Mucosa of rectum (tissue), 2 donors: Measurements from ENCODE around the gene FSD1.
"Not testable (repeated sequence)": the region's sequence is repeated elsewhere in the genome, so short reads cannot be mapped to it uniquely, and the experiment has no call there.

Experiments used
- H3K27ac ChIP-seq, 2 donors: one replicate each; pipeline ENCODE4 v1.7.0; 2013; ENCODE audit warnings: inconsistent platforms in 2 of 2, low read depth in 2 of 2, low read length in 2 of 2
- H3K27me3 ChIP-seq, 2 donors: one replicate each; pipeline ENCODE4 v1.7.0; 2013; ENCODE audit warnings: low read length in 2 of 2; ENCODE audit not compliant: control insufficient read depth in 2 of 2, insufficient read depth in 2 of 2
- H3K36me3 ChIP-seq, 2 donors: one replicate each; pipeline ENCODE4 v1.7.0; 2013; ENCODE audit warnings: low read length in 2 of 2; ENCODE audit not compliant: control insufficient read depth in 2 of 2, insufficient read depth in 2 of 2
- H3K4me1 ChIP-seq, 2 donors: one replicate each; pipeline ENCODE4 v1.7.0; 2013; ENCODE audit warnings: low read length in 2 of 2, mild to moderate bottlenecking in 1 of 2; ENCODE audit not compliant: control insufficient read depth in 2 of 2, insufficient read depth in 2 of 2
- H3K4me3 ChIP-seq, 2 donors: one replicate each; pipeline ENCODE4 v1.7.0; 2013; ENCODE audit warnings: low read length in 2 of 2
- H3K9ac ChIP-seq, 2 donors: one replicate each; pipeline ENCODE4 v1.7.0; 2013; ENCODE audit warnings: low read length in 2 of 2, low read depth in 1 of 2, mild to moderate bottlenecking in 1 of 2
- H3K9me3 ChIP-seq, 2 donors: one replicate each; pipeline ENCODE4 v1.7.0; 2013; ENCODE audit warnings: low read length in 2 of 2; ENCODE audit not compliant: control insufficient read depth in 2 of 2
- donor health status: healthy.
- donor health status: Normal muscosa, but diverticular disease.

Gene FSD1

DNA sequence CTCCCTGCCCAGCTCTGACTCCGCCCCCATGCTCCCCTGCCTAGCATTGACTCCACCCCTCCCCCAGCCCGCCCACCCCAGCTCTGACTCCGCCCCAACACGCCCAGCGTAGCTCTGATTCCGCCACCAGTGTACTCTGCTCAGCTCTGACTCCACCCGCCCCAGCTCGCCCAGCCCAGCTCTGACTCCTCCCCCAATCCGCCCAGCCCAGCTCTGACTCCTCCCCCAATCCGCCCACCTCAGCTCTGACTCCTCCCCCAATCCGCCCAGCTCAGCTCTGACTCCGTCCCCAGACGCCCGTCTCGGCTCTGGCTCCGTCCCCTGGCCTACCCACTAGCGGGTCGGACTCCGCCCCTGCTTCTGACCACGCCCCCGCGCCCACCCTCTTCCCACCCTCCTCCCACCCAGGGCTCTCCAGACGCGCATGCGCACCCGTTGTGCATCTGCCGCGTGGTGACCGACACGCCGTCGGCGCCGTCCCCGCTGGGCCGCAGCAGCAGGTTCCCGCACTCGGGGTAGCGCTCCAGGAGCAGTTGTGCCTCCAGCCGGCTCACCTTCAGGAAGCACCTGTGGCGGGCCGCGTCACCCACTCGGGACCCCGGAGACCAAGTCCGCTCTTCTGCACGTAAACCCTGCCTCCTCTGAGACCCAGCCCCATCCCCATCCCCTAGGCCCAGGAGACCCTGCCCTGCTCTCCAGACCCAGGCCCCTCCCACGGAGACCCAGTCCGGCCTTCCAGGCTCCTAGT is 24.0 kb downstream of the FSD1 start:
- Histone ChIP-seq H3K4me3 (peak overlapping the region; percentile 44 to 67), H3K36me3 (peaks cover 8 to 11% of the 10 kb centered on the region in 2 donors), H3K9ac (no peak overlapping the region), H3K9me3 (no peaks in the 10 kb centered on the region), H3K27me3 (no peaks in the 10 kb centered on the region), H3K27ac (no peak overlapping the region), H3K4me1 (peaks cover 0 to 9% of the 10 kb centered on the region in 2 donors)

DNA sequence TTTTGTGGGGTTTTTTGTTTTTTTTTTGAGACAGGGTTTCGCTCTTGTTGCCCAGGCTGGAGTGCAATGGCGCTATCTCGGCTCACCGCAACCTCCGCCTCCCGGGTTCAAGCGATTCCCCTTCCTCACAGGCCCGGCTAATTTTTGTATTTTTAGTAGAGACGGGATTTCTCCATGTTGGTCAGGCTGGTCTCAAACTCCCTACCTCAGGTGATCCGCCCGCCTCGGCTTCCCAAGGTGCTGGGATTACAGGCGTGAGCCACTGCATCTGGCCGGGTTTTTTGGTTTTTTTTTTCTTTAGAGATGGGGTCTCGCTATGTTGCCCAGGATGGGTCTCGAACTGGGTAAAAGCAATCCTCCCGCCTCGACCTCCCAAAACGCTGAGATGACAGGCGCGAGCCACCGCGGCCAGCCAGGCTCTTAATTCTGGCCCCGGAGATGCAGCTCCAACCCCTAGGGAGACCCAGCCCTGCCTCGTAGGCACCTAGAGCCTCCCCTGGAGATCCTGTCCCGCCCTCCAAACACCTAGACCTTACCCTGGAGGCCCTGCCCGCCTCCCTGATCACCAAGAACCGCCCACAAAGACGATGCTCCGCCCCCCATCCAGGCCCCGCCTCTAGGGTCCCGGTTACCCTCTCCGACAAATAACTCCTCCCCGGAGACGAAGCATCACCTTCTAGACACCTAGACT is 24.7 kb downstream of the FSD1 start:
- H3K27ac ChIP-seq, H3K9me3 ChIP-seq, H3K9ac ChIP-seq, H3K4me1 ChIP-seq, H3K27me3 ChIP-seq: not testable (repeated sequence)
- H3K4me3 ChIP-seq = peak overlapping the region in 1 of 2 donors; percentile 55
- peaks cover 14 to 18% of the 10 kb centered on the region in 2 donors for H3K36me3 ChIP-seq

DNA sequence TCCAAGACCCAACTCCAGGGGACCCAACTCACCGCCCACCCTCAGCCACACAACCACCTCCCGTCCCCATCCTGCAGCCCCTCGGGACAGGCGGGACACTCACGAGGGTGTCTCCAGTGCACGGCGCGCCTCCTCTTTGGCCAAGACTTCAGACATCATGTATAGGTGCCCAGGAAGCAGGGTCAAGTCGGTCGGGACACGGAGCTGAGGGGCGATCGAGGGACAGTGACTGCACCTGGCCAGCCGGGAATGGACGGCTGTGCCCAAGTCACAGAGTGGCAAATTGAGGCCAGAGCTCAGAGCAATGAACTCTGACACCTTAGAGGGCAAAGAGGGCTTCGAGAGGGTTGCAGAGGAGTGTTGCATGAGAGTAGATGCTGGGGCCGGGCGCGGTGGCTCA is 25.5 kb downstream of the FSD1 start:
- Histone ChIP-seq H3K36me3 (peaks cover 18 to 19% of the 10 kb centered on the region in 2 donors), H3K27ac (no peak overlapping the region), H3K4me1 (peaks cover 0 to 9% of the 10 kb centered on the region in 2 donors), H3K27me3 (no peaks in the 10 kb centered on the region), H3K9ac (no peak overlapping the region), H3K9me3 (no peaks in the 10 kb centered on the region), H3K4me3 (no peak overlapping the region)

DNA sequence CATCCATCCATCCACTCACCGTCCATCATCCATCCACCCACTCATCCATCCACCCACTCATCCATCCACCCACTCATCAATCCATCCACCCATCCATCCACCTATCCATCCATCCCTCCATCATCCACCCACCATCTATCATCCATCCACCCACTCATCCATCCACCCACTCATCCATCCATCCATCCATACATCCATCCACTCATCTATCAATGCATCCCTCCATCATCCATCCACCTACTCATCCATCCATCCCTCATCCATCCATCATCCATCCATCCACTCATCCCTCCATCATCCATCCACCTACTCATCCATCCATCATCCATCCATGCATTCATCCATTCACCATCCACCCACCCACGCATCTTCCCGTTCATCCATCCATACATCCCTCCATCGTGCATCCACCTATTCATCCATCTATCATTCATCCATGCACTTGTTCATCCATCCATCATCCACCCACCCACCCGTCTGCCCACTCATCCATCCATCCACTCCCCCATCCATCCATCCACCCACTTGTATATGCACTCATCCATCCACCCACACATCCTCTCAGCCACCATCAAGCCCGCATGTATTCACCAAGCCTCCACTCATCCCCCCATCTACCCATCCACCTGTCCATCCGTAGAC is 30.7 kb downstream of the FSD1 start:
- H3K4me3 ChIP-seq = no peak overlapping the region
- H3K9ac ChIP-seq = no peak overlapping the region
- no peaks in the 10 kb centered on the region for H3K27me3 ChIP-seq
- H3K4me1 ChIP-seq = peaks cover 4 to 8% of the 10 kb centered on the region in 2 donors
- no peaks in the 10 kb centered on the region for H3K9me3 ChIP-seq
- H3K27ac ChIP-seq = no peak overlapping the region
- H3K36me3 ChIP-seq = peaks cover 9 to 12% of the 10 kb centered on the region in 2 donors

DNA sequence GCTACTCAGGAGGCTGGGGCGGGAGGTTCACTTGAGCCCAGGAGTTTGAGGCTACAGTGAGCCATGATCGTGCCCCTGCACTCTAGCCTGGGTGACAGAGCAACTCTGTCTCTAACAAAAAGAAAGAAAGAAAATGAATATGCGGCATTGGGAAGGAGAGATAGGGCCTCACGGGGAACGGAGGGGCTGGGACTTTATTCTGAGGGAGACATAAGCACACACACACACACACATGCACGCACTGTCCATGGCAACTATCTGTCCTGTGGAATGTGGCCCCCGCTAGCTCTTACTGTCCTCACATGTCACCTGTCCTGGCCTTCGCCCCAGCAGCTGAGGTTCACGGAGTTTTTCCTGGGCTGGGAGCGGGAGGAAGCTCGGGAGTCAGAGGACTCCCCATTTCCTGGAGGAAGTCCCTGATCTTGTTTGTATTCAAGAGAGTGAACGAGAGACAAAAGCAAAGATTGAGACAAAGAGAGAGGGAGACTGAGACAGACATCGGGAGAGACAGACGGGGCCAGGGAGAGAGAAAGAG is 33.6 kb downstream of the FSD1 start:
- Histone ChIP-seq H3K27ac (peak overlapping the region; percentile 84 to 89), H3K9me3 (no peaks in the 10 kb centered on the region), H3K36me3 (peaks cover 9 to 11% of the 10 kb centered on the region in 2 donors), H3K27me3 (no peaks in the 10 kb centered on the region), H3K4me1 (peaks cover 13 to 18% of the 10 kb centered on the region in 2 donors), H3K9ac (peak overlapping the region; percentile 72 to 88), H3K4me3 (peak overlapping the region; percentile 79 to 81)

DNA sequence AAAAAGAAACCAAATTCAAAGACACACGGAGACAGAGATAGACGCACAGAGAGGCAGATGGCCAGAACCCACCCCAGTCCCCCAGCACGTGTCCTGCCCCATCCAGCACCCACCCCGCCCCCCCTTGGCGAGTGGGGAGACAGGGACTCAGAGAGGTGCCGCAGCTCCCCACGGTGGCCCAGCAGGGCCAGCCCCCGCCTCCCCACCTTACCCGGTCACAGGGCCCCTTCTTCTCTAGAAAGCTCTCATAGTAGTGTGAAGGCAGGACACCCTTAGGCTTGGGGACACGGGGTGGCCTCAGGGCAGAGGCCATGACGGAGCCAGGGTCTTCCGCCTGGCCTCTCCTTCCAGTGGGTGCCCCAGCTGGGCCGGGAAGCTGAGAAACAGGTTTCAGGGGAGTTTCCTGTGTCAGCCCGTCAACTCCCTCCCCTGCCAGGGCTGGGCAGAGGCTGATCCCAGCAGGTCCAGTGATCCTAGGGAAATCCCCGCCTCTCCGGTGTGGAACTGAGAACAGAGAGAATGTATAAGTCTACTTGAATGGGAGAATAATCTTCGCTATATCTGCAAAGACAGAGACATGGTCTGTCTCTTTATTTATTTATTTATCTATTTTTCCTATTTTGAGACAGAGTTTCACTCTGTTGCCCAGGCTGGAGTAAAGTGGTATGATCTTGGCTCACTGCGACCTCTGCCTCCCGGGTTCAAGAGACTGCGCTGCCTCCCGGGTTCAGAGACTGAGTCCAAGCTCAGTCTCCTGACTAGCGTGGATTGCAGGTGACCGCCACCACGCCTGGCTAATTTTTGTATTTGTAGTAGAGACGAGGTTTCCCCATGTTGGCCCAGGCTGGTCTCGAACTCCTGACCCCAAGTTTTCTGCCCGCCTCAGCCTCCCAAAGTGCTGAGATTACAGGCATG is 34.3 kb downstream of the FSD1 start, which contains the start of gene STAP2:
Gene STAP2 (minus strand): TSS at position 387 of the 915 bp plus-strand sequence. CDS start 74 bp downstream, at position 313.
- no peaks in the 10 kb centered on the region for H3K27me3 ChIP-seq
- peak within 1 kb of the TSS; percentile 79 to 81 for H3K4me3 ChIP-seq
- H3K4me1 ChIP-seq = peaks cover 13 to 20% of the 10 kb centered on the region in 2 donors
- peaks cover 5 to 8% of the 10 kb centered on the region in 2 donors for H3K36me3 ChIP-seq
- H3K27ac ChIP-seq = peak within 1 kb of the TSS; percentile 84 to 89
- H3K9ac ChIP-seq = peak within 1 kb of the TSS; percentile 72 to 88
- H3K9me3 ChIP-seq = no peaks in the 10 kb centered on the region

DNA sequence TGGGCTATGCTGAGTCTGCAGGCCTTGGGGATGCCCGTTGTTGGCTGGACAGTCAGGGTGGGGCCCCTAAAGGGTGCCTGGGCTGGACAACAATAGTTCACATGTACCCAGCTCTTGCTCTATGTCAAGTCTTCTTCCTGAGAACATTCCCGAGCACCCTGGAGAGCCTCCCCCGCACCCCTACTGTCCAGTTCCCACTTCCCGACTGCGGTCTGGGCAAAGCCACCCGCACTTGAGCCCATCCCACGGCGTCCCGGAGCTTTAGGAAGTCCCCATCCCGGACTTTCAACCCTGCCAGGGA is 37.9 kb downstream of the FSD1 start:
- peak overlapping the region; percentile 96 to 98 for H3K27ac ChIP-seq
- peaks cover 3 to 7% of the 10 kb centered on the region in 2 donors for H3K36me3 ChIP-seq
- H3K27me3 ChIP-seq = no peaks in the 10 kb centered on the region
- peak overlapping the region; percentile 72 to 79 for H3K4me3 ChIP-seq
- H3K9ac ChIP-seq = peak overlapping the region; percentile 79 to 83
- peaks cover 19 to 32% of the 10 kb centered on the region in 2 donors for H3K4me1 ChIP-seq
- no peaks in the 10 kb centered on the region for H3K9me3 ChIP-seq

DNA sequence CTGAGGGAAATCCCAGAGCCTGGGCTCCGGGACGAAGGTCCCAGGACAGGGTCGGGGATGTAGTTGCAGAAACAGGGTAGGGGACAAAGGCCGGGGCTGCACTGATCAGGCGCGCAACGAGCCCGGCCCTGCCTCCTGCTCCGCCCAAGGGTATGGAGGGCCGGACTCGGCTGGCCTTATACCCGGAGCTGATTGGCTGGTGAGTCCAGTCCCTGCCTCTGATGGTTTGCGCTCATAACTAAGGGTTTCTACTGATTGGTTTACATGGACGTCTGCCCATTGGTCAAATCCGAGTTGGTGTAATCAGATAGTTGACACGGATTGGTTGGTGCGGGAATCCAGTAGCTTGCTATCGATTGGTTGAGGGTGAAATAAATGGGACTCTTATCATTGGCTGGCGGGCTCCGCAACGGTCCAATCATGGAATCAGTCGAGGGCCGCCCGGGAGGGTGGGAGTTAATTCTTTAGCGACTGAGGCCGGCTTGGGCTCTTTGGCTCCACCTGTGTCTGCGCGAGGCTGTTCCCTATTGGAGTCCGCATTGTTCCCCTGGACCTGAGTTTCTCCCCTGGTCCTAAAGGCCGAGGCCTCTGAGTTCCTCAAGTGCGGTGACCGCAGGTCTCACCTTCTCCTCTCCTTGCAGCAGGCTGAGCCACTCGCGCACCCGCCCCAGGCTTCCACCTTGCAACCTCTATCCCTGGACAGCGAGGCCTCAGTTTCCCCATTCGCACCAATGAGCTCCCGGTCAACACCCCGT is 38.4 kb downstream of the FSD1 start:
- Histone ChIP-seq H3K27ac (peak overlapping the region; percentile 98), H3K36me3 (peaks cover 3 to 7% of the 10 kb centered on the region in 2 donors), H3K27me3 (no peaks in the 10 kb centered on the region), H3K9me3 (no peaks in the 10 kb centered on the region), H3K4me1 (peaks cover 19 to 32% of the 10 kb centered on the region in 2 donors), H3K4me3 (peak overlapping the region; percentile 91 to 97), H3K9ac (peak overlapping the region; percentile 79 to 83)
